NOMO-1 treated with DMSO at 0.1 percent for 48 hours (cell line): ENCODE data around the gene LRRC61.
"Not testable (repeated sequence)": the region's sequence is repeated elsewhere in the genome, so short reads cannot be mapped to it uniquely, and the experiment has no call there.

ENCODE experiments used
- DNase-seq: peaks from one replicate; lab custom pipeline; 2025; ENCODE audit not compliant: unreplicated experiment; lab: John Stamatoyannopoulos, UW

The LRRC61 gene

DNA sequence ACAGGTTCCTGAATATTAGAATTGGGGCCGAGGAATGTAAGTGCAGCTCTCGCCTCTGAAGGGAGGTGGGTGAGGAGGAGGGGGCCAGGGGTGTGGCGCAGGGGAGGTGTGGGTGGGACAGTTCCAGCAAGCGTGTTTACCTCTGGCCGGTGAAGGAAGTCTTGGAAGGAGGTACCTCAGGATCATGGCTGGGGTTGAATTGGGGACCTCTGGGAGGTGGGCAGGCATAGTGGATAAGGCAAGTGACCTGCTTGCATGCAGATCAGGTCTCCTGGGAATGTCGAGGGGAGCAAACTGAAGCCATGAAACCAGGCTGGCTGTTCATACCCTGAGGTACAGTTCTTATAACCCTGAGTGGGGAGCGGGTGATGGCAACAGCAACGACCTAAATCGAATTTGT is 57.9 kb downstream of the LRRC61 start:
- DNase-seq: no peak

DNA sequence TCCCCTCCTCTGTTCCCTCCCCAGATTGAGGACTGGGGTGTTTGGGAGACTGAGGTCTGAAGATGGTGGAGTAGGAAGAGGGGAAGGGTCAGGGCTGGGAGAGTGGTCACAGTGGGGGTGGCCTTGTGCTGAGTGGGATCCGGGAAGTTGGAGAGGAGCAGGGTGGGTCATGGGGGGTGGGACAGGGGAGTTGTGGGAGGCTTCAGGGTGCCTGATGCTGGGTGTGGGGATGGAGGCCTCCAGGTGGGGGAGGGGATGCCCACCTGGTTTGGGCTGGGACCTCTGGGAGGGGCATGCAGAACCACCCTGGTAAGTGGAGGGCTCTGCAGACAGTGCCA is 58.6 kb downstream of the LRRC61 start:
- no peak for DNase-seq

DNA sequence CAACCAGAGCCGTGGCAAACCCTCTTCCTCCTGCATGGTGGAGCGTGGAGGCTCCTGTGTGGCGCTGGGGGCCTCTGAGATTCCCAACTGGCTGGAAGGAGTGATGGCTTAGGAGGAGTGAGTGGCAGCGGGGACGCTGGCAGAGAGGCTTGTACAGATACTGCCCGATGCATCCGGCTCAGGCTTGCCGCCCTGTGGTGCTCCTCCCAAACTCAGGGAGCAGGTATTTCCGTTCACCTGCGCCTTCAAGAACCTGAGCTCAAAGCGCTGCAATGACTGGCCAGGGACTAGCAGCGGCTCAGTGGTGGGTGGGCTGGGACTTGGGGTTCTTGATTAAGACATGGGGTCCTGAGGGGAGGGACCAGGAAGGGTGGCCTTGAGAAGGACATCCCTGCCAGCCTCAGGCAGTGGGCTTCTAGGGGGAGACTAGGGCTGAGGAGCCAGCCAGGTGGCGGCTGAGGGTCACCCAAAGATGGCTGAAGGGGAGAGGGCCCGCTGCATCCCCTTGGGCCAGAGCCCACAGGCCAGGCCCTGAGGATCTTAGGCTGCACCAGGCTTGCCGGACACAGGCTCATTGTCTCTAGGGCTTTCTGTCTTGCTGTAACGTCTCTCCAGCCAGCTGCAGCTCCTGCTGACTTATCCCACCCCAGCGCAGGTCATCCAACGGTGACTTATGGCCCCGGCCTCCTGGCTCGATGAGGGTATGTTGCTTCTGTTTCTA is 59.1 kb downstream of the LRRC61 start:
- no peak for DNase-seq

- no peak for DNase-seq
Observed at GRCh38 chr7:150382844-150383225, 59.7 kb downstream of the LRRC61 start.

- no peak for DNase-seq
Observed at GRCh38 chr7:150383710-150384397, 60.7 kb downstream of the LRRC61 start.

- DNase-seq: peak; percentile 45
Observed at GRCh38 chr7:150384406-150385301, 61.5 kb downstream of the LRRC61 start.

DNA sequence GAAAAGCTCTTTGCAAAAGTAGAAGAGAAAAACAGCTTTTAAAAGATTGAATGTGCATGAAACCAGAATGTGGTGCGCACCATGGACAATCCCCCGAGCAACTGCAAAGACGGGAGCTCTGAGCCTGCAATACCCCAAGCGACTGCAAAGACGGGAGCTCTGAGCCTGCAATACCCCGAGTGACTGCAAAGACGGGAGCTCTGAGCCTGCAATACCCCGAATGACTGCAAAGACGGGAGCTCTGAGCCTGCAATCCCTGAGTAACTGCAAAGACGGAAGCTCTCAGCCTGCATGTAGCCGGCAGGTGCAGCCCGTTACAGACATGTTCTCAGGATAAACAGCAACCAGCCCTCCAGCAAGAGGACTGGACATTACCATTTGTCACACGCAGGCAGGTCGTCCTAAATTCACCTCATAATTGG is 62.2 kb downstream of the LRRC61 start:
- no peak for DNase-seq

DNA sequence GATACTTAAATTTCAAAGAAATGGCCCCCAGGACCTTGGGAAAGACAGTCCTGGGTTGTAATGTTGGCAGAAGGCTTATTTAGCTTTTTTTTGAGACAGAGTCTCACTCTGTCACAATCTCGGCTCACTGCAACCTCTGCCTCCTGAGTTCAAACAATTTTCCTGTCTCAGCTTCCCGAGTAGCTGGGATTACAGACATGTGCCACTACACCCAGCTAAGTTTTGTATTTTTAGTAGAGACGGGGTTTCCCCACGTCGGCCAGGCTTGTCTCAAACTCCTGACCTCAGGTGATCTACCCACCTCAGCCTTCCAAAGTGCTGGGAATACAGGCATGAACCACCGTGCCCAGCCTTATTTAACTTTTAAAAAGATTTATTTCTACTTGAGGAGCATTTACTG is 62.7 kb downstream of the LRRC61 start:
- DNase-seq: not testable (repeated sequence)
